Activated naive CD4-positive, alpha-beta T cell treated with anti-CD3 and anti-CD28 coated beads, Interleukin-2, amount 10 ng/mL, durations not matched to agents 7 days and 5 days (primary cell): ENCODE measurements around the gene INO80E.
A peak's percentile ranks its signal among the peaks of the same experiment; 100 is the strongest.

Experiments
- CTCF ChIA-PET: fragments of 350-600 bp; sonication (Branson Sonifier 250); formaldehyde crosslinking; loops from one replicate; lab custom pipeline; 2021; ENCODE audit warnings: antibody characterized with exemption; lab: Charles Lee
- DNase-seq: peaks from one replicate; pipeline ENCODE4 v3.0.0-alpha.2; 2020
- H3K27ac Mint-ChIP-seq: one replicate; pipeline ENCODE4 v1.8.0; 2021; ENCODE audit warnings: mild to moderate bottlenecking, moderate library complexity, mixed read lengths
- H3K27me3 Mint-ChIP-seq: one replicate; pipeline ENCODE4 v1.8.0; 2021; ENCODE audit warnings: mild to moderate bottlenecking, mixed read lengths
- H3K36me3 Mint-ChIP-seq: one replicate; pipeline ENCODE4 v1.8.0; 2021; ENCODE audit warnings: mixed read lengths
- H3K4me1 Mint-ChIP-seq: one replicate; pipeline ENCODE4 v1.8.0; 2021; ENCODE audit warnings: mixed read lengths
- H3K4me3 Mint-ChIP-seq: one replicate; pipeline ENCODE4 v1.8.0; 2021; ENCODE audit warnings: mild to moderate bottlenecking, moderate library complexity, mixed read lengths
- H3K9me3 Mint-ChIP-seq: one replicate; pipeline ENCODE4 v1.8.0; 2021; ENCODE audit warnings: mixed read lengths

Gene INO80E

GRCh38 chr16:29983420-29984136 is 12.5 kb upstream of the INO80E start:
- Mint-ChIP-seq H3K4me1 (no peaks in the 10 kb centered on the region), H3K27ac (no peak overlapping the region), H3K27me3 (no peaks in the 10 kb centered on the region), H3K36me3 (peaks cover 71% of the 10 kb centered on the region), H3K9me3 (no peaks in the 10 kb centered on the region), H3K4me3 (no peak overlapping the region)
- no peak for DNase-seq
- CTCF ChIA-PET = no interaction called here

GRCh38 chr16:29984137-29984763 is 11.8 kb upstream of the INO80E start:
- Mint-ChIP-seq H3K9me3 (no peaks in the 10 kb centered on the region), H3K27me3 (no peaks in the 10 kb centered on the region), H3K36me3 (peaks cover 70% of the 10 kb centered on the region), H3K27ac (no peak overlapping the region), H3K4me1 (no peaks in the 10 kb centered on the region), H3K4me3 (no peak overlapping the region)
- CTCF ChIA-PET = no interaction called here
- DNase-seq = no peak

- no peaks in the 10 kb centered on the region for H3K27me3 Mint-ChIP-seq
- no peak overlapping the region for H3K27ac Mint-ChIP-seq
- H3K4me1 Mint-ChIP-seq = no peaks in the 10 kb centered on the region
- no peaks in the 10 kb centered on the region for H3K9me3 Mint-ChIP-seq
- DNase-seq = no peak
- CTCF ChIA-PET = interaction anchor here (1.6 kb wide), 1 partner anchor 47 kb away, joined by 4 read pairs; no protein-coding TSS in a partner anchor
- no peak overlapping the region for H3K4me3 Mint-ChIP-seq
- H3K36me3 Mint-ChIP-seq = peaks cover 69% of the 10 kb centered on the region
Measured at GRCh38 chr16:29984764-29985147, 11.3 kb upstream of the INO80E start.

GRCh38 chr16:29985271-29985811 is 10.7 kb upstream of the INO80E start:
- CTCF ChIA-PET = interaction anchor here (1.6 kb wide), 1 partner anchor 47 kb away, joined by 4 read pairs; no protein-coding TSS in a partner anchor
- Mint-ChIP-seq H3K4me3 (no peak overlapping the region), H3K27ac (no peak overlapping the region), H3K27me3 (no peaks in the 10 kb centered on the region), H3K9me3 (no peaks in the 10 kb centered on the region), H3K36me3 (peaks cover 68% of the 10 kb centered on the region), H3K4me1 (no peaks in the 10 kb centered on the region)
- DNase-seq = no peak

GRCh38 chr16:29986231-29986630 is 9.8 kb upstream of the INO80E start:
- Mint-ChIP-seq H3K9me3 (no peaks in the 10 kb centered on the region), H3K4me3 (no peak overlapping the region), H3K4me1 (no peaks in the 10 kb centered on the region), H3K36me3 (peaks cover 66% of the 10 kb centered on the region), H3K27ac (peak overlapping the region; percentile 19), H3K27me3 (no peaks in the 10 kb centered on the region)
- CTCF ChIA-PET = interaction anchor here (1.6 kb wide), 1 partner anchor 46 kb away, joined by 4 read pairs; no protein-coding TSS in a partner anchor
- no peak for DNase-seq

GRCh38 chr16:29986931-29987330 is 9.1 kb upstream of the INO80E start:
- Mint-ChIP-seq H3K36me3 (peaks cover 68% of the 10 kb centered on the region), H3K27ac (no peak overlapping the region)
- CTCF ChIA-PET = interaction anchor here (1.2 kb wide), 1 partner anchor 8 kb away, joined by 3 read pairs; no protein-coding TSS in a partner anchor

GRCh38 chr16:29987371-29988085 is 8.5 kb upstream of the INO80E start:
- no peak overlapping the region for H3K4me3 Mint-ChIP-seq
- DNase-seq = no peak
- H3K36me3 Mint-ChIP-seq = peaks cover 63% of the 10 kb centered on the region
- CTCF ChIA-PET = interaction anchor here (1.2 kb wide), 1 partner anchor 9 kb away, joined by 3 read pairs; no protein-coding TSS in a partner anchor
- H3K4me1 Mint-ChIP-seq = no peaks in the 10 kb centered on the region
- H3K9me3 Mint-ChIP-seq = no peaks in the 10 kb centered on the region
- H3K27me3 Mint-ChIP-seq = no peaks in the 10 kb centered on the region
- H3K27ac Mint-ChIP-seq = no peak overlapping the region

More at GRCh38 chr16:29986931-29987330, 9.1 kb upstream of the INO80E start:
- H3K4me3 Mint-ChIP-seq = no peak overlapping the region
- no peaks in the 10 kb centered on the region for H3K4me1 Mint-ChIP-seq
- H3K9me3 Mint-ChIP-seq = no peaks in the 10 kb centered on the region
- no peak for DNase-seq
- H3K27me3 Mint-ChIP-seq = no peaks in the 10 kb centered on the region

- Mint-ChIP-seq H3K27ac (no peak overlapping the region), H3K4me3 (no peak overlapping the region), H3K36me3 (peaks cover 61% of the 10 kb centered on the region), H3K4me1 (peaks cover 3% of the 10 kb centered on the region), H3K9me3 (no peaks in the 10 kb centered on the region), H3K27me3 (no peaks in the 10 kb centered on the region)
- CTCF ChIA-PET = no interaction called here
- no peak for DNase-seq
Measured at GRCh38 chr16:29988346-29989075, 7.5 kb upstream of the INO80E start.

- no peak for DNase-seq
- H3K4me1 Mint-ChIP-seq = peaks cover 9% of the 10 kb centered on the region
- peaks cover 59% of the 10 kb centered on the region for H3K36me3 Mint-ChIP-seq
- H3K27ac Mint-ChIP-seq = no peak overlapping the region
- no peak overlapping the region for H3K4me3 Mint-ChIP-seq
- CTCF ChIA-PET = no interaction called here
- H3K27me3 Mint-ChIP-seq = no peaks in the 10 kb centered on the region
- no peaks in the 10 kb centered on the region for H3K9me3 Mint-ChIP-seq
Measured at GRCh38 chr16:29989111-29989858, 6.8 kb upstream of the INO80E start.

GRCh38 chr16:29990034-29990433 is 6.0 kb upstream of the INO80E start:
- Mint-ChIP-seq H3K4me1 (peaks cover 16% of the 10 kb centered on the region), H3K27ac (no peak overlapping the region), H3K9me3 (no peaks in the 10 kb centered on the region), H3K27me3 (no peaks in the 10 kb centered on the region), H3K36me3 (peaks cover 56% of the 10 kb centered on the region), H3K4me3 (no peak overlapping the region)
- CTCF ChIA-PET = no interaction called here
- no peak for DNase-seq

- Mint-ChIP-seq H3K4me1 (peaks cover 20% of the 10 kb centered on the region), H3K9me3 (no peaks in the 10 kb centered on the region), H3K4me3 (no peak overlapping the region), H3K27me3 (no peaks in the 10 kb centered on the region), H3K27ac (no peak overlapping the region), H3K36me3 (peaks cover 51% of the 10 kb centered on the region)
- CTCF ChIA-PET = no interaction called here
- DNase-seq = no peak
Measured at GRCh38 chr16:29990883-29991570, 5.0 kb upstream of the INO80E start.

GRCh38 chr16:29991571-29991904 is 4.5 kb upstream of the INO80E start:
- Mint-ChIP-seq H3K27me3 (no peaks in the 10 kb centered on the region), H3K36me3 (peaks cover 48% of the 10 kb centered on the region), H3K4me3 (no peak overlapping the region), H3K4me1 (peaks cover 25% of the 10 kb centered on the region), H3K27ac (no peak overlapping the region), H3K9me3 (no peaks in the 10 kb centered on the region)
- no peak for DNase-seq
- CTCF ChIA-PET = no interaction called here
